Measurements from ENCODE around the gene KIAA1671. TPM values are rescaled to one million over a fixed set of nuclear protein-coding genes. Genes with fewer than 3 reads are reported as not detected.
"Not testable (repeated sequence)": the region's sequence is repeated elsewhere in the genome, so short reads cannot be mapped to it uniquely, and the experiment has no call there.

KIAA1671 gene
- total RNA-seq, 1 experiment from 2014 or later, result 18.6 TPM

- no peak overlapping the region for H2AFZ ChIP-seq (ENCODE audit: low read length)
- H3K4me2 ChIP-seq (ENCODE audit: low read length), result no peak overlapping the region
- POLR2A ChIA-PET (ENCODE audit: unreplicated experiment), result no interaction called here
- no peaks in the 10 kb centered on the region for H3K36me3 ChIP-seq (ENCODE audit: low read depth, low read length)
- intact Hi-C loops (cut with micrococcal nuclease), result no loop called here
- no TSS peak for BruUV-seq (replicated peaks)
- no peak overlapping the region for H3K9ac ChIP-seq (ENCODE audit: low read length)
- H3K79me2 ChIP-seq (ENCODE audit: low read length), result no peaks in the 10 kb centered on the region
- TF ChIP-seq, protein P1, sequence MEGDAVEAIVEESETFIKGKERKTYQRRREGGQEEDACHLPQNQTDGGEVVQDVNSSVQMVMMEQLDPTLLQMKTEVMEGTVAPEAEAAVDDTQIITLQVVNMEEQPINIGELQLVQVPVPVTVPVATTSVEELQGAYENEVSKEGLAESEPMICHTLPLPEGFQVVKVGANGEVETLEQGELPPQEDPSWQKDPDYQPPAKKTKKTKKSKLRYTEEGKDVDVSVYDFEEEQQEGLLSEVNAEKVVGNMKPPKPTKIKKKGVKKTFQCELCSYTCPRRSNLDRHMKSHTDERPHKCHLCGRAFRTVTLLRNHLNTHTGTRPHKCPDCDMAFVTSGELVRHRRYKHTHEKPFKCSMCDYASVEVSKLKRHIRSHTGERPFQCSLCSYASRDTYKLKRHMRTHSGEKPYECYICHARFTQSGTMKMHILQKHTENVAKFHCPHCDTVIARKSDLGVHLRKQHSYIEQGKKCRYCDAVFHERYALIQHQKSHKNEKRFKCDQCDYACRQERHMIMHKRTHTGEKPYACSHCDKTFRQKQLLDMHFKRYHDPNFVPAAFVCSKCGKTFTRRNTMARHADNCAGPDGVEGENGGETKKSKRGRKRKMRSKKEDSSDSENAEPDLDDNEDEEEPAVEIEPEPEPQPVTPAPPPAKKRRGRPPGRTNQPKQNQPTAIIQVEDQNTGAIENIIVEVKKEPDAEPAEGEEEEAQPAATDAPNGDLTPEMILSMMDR (conservative IDR thresholded peaks at IDR 0.05; ENCODE audit: low read depth, low read length), result no peak
- TF ChIP-seq EZH2 (IDR thresholded peaks at IDR 0.05; ENCODE audit: low read length, unreplicated experiment) (no peak), EZH2phosphoT487 (IDR thresholded peaks at IDR 0.05; ENCODE audit: borderline replicate concordance, low read length) (no peak)
- CTCF ChIA-PET, result no interaction called here
- H3K27me3 ChIP-seq (ENCODE audit: low read length), result no peaks in the 10 kb centered on the region
- no peak overlapping the region for H3K27ac ChIP-seq (ENCODE audit: low read length)
- H3K9me3 ChIP-seq (ENCODE audit: low read length), result no peaks in the 10 kb centered on the region
- no peaks in the 10 kb centered on the region for H3K4me1 ChIP-seq (ENCODE audit: insufficient read depth, low read length)
- ATAC-seq, result no peak
- no peaks in the 10 kb centered on the region for H3K9me2 ChIP-seq (replicated peaks; ENCODE audit: low read length)
- no peaks in the 10 kb centered on the region for H3F3A ChIP-seq (ENCODE audit: low read length, unreplicated experiment)
- H4K20me1 ChIP-seq (ENCODE audit: low read length), result no peaks in the 10 kb centered on the region
- no peak overlapping the region for H3K4me3 ChIP-seq (ENCODE audit: low read length)
- DNase-seq, result no peak
Observed at GRCh38 chr22:25201557-25202273, 249.2 kb downstream of the KIAA1671 start.

- H2AFZ ChIP-seq (ENCODE audit: low read length), result no peak overlapping the region
- no peaks in the 10 kb centered on the region for H3K4me1 ChIP-seq (ENCODE audit: insufficient read depth, low read length)
- no peaks in the 10 kb centered on the region for H3F3A ChIP-seq (ENCODE audit: low read length, unreplicated experiment)
- CTCF ChIA-PET, result interaction anchor here (0.5 kb wide), 1 partner anchor 1158 kb away, joined by 3 read pairs; no protein-coding TSS in a partner anchor
- DNase-seq (peak; percentile 67), ATAC-seq (peak; percentile 64)
- no peaks in the 10 kb centered on the region for H4K20me1 ChIP-seq (ENCODE audit: low read length)
- H3K79me2 ChIP-seq (ENCODE audit: low read length), result no peaks in the 10 kb centered on the region
- no peaks in the 10 kb centered on the region for H3K9me3 ChIP-seq (ENCODE audit: low read length)
- no peaks in the 10 kb centered on the region for H3K36me3 ChIP-seq (ENCODE audit: low read depth, low read length)
- H3K4me3 ChIP-seq (ENCODE audit: low read length), result no peak overlapping the region
- BruUV-seq (replicated peaks), result no TSS peak
- H3K9ac ChIP-seq (ENCODE audit: low read length), result no peak overlapping the region
- no peaks in the 10 kb centered on the region for H3K9me2 ChIP-seq (replicated peaks; ENCODE audit: low read length)
- POLR2A ChIA-PET (ENCODE audit: unreplicated experiment), result no interaction called here
- intact Hi-C loops (cut with micrococcal nuclease), result no loop called here
- H3K4me2 ChIP-seq (ENCODE audit: low read length), result no peak overlapping the region
- no peak overlapping the region for H3K27ac ChIP-seq (ENCODE audit: low read length)
- H3K27me3 ChIP-seq (ENCODE audit: low read length), result no peaks in the 10 kb centered on the region
- TF ChIP-seq, protein P1 (conservative IDR thresholded peaks at IDR 0.05; ENCODE audit: low read depth, low read length), result peak; percentile 80
- TF ChIP-seq EZH2 (IDR thresholded peaks at IDR 0.05; ENCODE audit: low read length, unreplicated experiment), result no peak
Observed at GRCh38 chr22:25202290-25202921, 249.9 kb downstream of the KIAA1671 start.

GRCh38 chr22:25203082-25203481 lies 250.6 kb downstream of the KIAA1671 start:
- Histone ChIP-seq H3K9ac (ENCODE audit: low read length) (no peak overlapping the region), H3K4me1 (ENCODE audit: insufficient read depth, low read length) (no peaks in the 10 kb centered on the region), H3K4me3 (ENCODE audit: low read length) (no peak overlapping the region), H3F3A (ENCODE audit: low read length, unreplicated experiment) (no peaks in the 10 kb centered on the region), H3K27ac (ENCODE audit: low read length) (no peak overlapping the region), H3K9me2 (replicated peaks; ENCODE audit: low read length) (no peaks in the 10 kb centered on the region), H3K79me2 (ENCODE audit: low read length) (no peaks in the 10 kb centered on the region), H3K9me3 (ENCODE audit: low read length) (no peaks in the 10 kb centered on the region), H2AFZ (ENCODE audit: low read length) (no peak overlapping the region), H4K20me1 (ENCODE audit: low read length) (no peaks in the 10 kb centered on the region), H3K36me3 (ENCODE audit: low read depth, low read length) (no peaks in the 10 kb centered on the region), H3K27me3 (ENCODE audit: low read length) (no peaks in the 10 kb centered on the region), H3K4me2 (ENCODE audit: low read length) (no peak overlapping the region)
- no TSS peak for BruUV-seq (replicated peaks)
- TF ChIP-seq EZH2 (IDR thresholded peaks at IDR 0.05; ENCODE audit: low read length, unreplicated experiment), result no peak
- no peak for TF ChIP-seq EZH2phosphoT487 (IDR thresholded peaks at IDR 0.05; ENCODE audit: borderline replicate concordance, low read length)
- ChIA-PET POLR2A (ENCODE audit: unreplicated experiment) (no interaction called here), CTCF (interaction anchor here (0.5 kb wide), 1 partner anchor 1157 kb away, joined by 3 read pairs; no protein-coding TSS in a partner anchor)
- intact Hi-C loops (cut with micrococcal nuclease), result no loop called here
- ATAC-seq, result no peak
- DNase-seq, result no peak

DNA sequence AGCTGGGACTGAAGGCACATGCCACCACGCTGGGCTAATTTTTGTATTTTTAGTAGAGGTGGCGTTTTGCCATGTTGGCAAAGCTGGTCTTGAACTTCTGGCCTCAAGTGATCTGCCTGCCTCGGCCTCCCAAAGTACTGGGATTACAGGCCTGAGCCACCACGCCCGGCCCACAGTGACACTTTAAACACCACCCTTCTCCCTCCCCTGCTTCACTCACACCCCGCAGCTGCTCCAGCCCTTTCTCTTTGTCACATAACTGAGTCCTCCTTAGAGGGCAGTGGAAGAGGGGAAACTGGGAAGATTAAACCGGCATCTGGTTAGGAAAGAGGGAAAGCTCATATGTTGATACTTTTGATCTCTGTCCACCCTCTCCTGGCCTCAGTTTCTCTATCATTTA lies 252.0 kb downstream of the KIAA1671 start:
- H3K4me1 ChIP-seq (ENCODE audit: insufficient read depth, low read length); H3K36me3 ChIP-seq (ENCODE audit: low read depth, low read length); H3K79me2 ChIP-seq (ENCODE audit: low read length); H3K9me2 ChIP-seq (replicated peaks; ENCODE audit: low read length); H3K4me3 ChIP-seq (ENCODE audit: low read length); CTCF ChIA-PET; ATAC-seq; BruUV-seq (replicated peaks); DNase-seq; POLR2A ChIA-PET (ENCODE audit: unreplicated experiment); H3K4me2 ChIP-seq (ENCODE audit: low read length); H2AFZ ChIP-seq (ENCODE audit: low read length); H3K9ac ChIP-seq (ENCODE audit: low read length); H3K9me3 ChIP-seq (ENCODE audit: low read length); intact Hi-C loops (cut with micrococcal nuclease); H3K27me3 ChIP-seq (ENCODE audit: low read length); H3K27ac ChIP-seq (ENCODE audit: low read length); H4K20me1 ChIP-seq (ENCODE audit: low read length); H3F3A ChIP-seq (ENCODE audit: low read length, unreplicated experiment): not testable (repeated sequence)
